ENCODE measurements around the gene FOXO6.

The FOXO6 gene

DNA sequence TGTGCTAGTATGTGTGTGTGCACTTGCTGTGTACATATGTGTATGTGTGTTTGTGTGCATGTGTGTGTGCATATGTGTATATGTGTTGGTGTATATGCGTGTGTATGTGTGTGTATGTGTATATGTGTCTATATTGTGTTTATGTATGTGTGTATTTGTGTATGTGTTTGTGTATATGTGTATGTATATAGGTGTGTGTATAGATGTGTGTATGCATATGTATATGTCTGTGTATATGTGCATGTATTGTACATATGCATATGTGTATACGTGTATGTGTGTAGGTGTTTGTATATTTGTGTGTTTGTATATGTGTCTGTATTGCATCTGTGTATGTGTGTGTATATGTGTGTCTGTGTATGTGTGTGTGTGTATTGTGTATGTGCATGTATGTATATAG is 64.1 kb downstream of the FOXO6 start:
- no peak for DNase-seq (ENCODE audit: low read depth)

DNA sequence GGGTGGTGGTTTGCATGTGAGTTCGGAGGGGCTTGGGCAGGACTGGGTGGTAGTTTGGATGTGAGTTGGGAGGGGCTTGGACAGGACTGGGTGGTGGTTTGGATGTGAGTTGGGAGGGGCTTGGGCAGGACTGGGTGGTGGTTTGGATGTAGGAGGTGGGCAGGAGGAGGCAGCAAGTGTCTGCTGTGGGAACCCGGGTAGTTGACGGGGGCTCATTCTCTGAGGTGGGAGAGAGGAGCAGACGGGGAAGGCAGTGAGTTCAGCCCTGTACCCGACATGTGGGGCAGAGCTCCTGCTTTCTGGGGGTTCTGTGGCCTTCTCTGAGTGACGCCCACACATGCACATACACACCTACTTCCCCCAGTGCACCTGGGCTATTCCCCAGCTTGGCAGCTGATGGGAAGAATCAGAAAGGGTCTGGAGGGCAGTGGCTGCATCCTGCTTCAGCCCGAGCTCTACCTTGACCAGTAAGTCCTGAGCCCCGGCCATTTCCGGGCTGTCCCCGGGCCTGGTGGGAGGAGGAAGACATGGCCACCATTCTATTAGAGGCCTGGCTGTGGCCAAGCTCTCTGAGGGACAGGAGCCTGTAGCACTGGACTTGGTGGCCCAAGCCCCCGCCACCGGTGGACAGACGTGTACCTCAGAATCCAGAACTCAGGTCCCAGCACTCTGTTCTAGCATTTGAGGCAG is 65.1 kb downstream of the FOXO6 start:
- no peak for DNase-seq (ENCODE audit: low read depth)

GRCh38 chr1:41427122-41427913 is 66.1 kb downstream of the FOXO6 start:
- DNase-seq (ENCODE audit: low read depth) = no peak

- no peak for DNase-seq (ENCODE audit: low read depth)
Observed at GRCh38 chr1:41427916-41428737, 66.9 kb downstream of the FOXO6 start.

DNA sequence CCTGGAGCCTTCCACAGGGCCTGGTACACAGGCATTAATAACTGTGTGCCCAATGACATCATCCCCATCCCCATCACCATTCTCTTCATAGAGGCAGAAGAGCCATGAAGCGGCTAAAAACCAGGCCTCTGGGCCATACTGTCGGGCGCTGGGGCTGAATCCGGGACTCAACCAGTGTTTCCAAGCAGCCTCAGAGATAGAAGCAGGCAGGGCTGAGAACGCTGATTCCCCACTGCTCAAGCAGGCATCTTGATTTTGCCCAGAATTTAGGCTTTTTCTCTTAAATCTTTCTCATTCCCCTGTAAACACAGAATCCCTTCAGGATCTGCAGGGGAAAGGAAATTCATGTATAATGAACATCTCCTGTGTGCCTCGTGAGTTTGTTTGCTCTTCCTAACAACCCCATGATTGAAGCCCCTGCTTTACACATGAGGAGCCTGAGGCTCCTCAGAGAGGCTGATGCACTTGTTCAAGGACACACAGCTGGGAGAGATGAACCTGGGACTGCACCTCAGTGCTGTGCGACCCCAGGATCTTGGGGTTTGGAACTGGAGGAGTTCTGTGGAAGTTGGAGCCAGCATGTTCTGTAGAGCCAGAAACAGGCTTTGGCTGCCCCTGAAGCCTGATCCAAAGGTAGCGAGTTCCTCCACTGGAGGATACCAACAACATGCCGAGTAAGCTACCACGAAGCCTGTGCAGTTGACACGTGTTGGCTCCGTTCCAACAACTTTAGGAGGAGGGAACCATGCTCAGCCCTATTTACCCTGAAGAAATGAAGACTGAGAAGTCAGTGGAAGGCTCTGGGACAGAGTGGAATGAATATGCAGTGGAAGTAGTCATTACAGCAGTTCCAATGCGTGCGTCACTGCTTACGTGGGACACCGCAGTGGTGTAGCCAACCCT is 67.8 kb downstream of the FOXO6 start:
- no peak for DNase-seq (ENCODE audit: low read depth)

- DNase-seq (ENCODE audit: low read depth) = no peak
Observed at GRCh38 chr1:41429641-41430035, 68.4 kb downstream of the FOXO6 start.

DNA sequence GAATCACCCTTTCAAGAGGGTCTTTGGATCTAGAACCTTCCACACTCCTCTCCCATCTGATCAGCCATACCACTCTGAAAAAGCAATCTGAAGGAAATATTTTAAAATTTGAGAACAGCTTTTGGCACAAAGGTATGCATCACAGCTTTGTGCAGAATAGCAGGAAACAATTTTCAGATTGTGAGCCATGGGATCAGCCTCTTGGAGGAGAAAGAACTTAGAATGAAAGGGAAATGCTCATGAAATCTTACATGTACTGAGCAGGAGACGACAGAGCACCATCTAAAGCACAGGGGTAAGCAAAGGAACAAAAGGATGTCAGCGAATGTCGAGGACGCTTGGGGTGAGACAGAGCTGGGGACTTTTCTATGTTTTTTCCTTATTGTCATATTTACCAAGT is 68.8 kb downstream of the FOXO6 start:
- no peak for DNase-seq (ENCODE audit: low read depth)

GRCh38 chr1:41430582-41430981 is 69.3 kb downstream of the FOXO6 start:
- no peak for DNase-seq (ENCODE audit: low read depth)

DNA sequence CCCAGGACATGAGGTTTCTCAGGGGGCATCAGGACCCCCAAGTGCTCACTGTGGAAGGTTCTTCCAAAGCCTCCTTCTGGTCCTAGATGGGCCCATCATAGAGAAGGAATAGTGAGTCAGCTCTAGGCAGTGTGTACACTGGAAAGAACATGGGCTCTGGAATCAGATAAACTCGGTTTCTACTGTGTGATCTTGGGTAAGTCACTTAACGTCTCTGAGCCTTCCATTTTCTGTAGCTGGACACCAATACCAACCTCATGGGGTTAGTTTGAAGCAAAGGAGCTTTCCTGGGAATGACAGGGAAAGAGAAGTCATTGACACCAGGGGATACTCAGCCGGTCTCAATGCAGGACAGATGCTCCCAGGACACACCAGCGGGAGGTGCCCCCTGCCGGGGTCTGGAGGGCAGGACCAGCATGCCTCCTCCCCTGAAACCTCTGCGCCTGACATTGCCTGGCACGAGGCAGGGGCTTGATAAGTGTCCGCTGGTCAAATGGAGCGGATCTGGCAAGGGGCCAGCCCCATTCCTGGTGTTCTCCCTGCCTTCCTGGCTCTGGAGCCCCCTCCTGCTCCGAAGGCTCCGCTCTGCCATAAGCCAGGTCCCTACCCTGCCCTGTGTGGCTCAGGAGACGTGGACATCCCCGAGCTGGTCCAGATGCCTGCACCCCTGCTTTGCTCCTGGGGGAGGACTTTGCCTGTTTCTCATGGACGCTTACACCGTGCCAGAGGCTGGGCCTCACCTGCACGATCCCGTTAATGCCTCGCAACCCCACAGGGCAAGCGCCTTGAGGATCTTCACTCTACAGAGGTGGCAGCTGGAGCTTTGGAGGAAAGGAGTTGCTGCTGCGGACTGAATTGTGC is 70.5 kb downstream of the FOXO6 start:
- DNase-seq (ENCODE audit: low read depth) = no peak

All from activated T-helper 1 cell treated with Interleukin-2 at 50 U/mL for 16 hours (primary cell).